ENCODE measurements around the gene PRM2.

DNA sequence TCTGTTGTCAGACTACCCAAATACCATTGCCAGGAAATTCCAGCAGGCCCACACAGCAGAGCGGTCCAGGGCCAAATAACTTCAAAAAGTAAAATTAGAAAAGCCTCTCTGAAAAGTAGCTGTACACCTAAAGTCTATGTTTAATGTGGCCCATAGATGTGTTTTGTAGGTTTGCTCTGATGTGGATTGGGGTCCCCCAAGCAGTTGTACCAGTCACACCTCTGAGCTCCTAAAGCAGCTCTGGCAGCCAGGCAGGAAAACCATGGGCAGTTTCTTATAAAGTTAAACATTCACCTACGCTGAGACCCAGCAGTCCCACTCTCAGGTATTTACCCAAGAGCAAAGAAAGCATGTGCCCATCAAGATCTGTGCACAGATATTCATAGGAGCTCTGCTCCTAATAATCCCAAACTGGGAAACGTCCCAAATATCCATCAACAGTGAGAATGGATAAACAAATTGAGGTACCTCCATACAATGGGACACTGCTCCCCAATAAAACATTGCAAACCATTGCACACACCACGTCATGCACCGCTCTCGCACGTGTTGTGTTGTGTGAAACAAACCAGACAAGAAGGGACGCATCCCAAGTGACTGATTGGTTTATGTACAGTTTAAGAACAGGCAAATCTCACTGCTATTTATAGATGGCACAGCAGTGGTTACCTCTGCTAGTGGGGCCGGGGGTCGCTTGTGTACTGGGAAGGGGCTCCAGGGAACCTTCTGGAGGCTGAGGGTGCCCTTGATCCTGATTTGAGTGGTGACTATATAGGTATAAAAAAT is 20.6 kb upstream of the PRM2 start:
- TF ChIP-seq POLR2A (IDR thresholded peaks at IDR 0.05), result no peak
- no peak for TF ChIP-seq CTCF (IDR thresholded peaks at IDR 0.05 in 8 of 11, conservative IDR thresholded peaks at IDR 0.05 in 3 of 11)
- no peak for TF ChIP-seq POLR2AphosphoS5 (IDR thresholded peaks at IDR 0.05)
